Panc1 (cell line): Measurements from ENCODE around the gene ASPSCR1.

Experiments
- CTCF ChIP-seq: fragments of 450-650 bp; IDR thresholded peaks from 2 replicates; pipeline ENCODE4 v1.5.1; 2017; ENCODE audit warnings: mild to moderate bottlenecking
- POLR2AphosphoS5 ChIP-seq: IDR thresholded peaks from 2 replicates; pipeline ENCODE4 v1.6.1; 2012; ENCODE audit warnings: mild to moderate bottlenecking, low read depth, low read length, moderate library complexity
- REST ChIP-seq, 2 experiments: IDR thresholded peaks; 2 replicates each; pipeline ENCODE4 v1.6.1; 2011 to 2012; ENCODE audit warnings: low read depth in 2 of 2, control low read depth in 1 of 2, low read length in 1 of 2, mild to moderate bottlenecking in 1 of 2, moderate library complexity in 1 of 2; ENCODE audit not compliant: insufficient read depth in 1 of 2
- SIN3A ChIP-seq: IDR thresholded peaks from 2 replicates; pipeline ENCODE4 v1.6.1; 2012; ENCODE audit warnings: low read depth, mild to moderate bottlenecking, low read length, moderate library complexity, borderline replicate concordance; ENCODE audit not compliant: insufficient read depth
- TCF7L2 ChIP-seq: IDR thresholded peaks from 2 replicates; pipeline ENCODE4 v1.6.1; 2011; ENCODE audit warnings: mild to moderate bottlenecking, low read depth, low read length, inconsistent platforms

DNA sequence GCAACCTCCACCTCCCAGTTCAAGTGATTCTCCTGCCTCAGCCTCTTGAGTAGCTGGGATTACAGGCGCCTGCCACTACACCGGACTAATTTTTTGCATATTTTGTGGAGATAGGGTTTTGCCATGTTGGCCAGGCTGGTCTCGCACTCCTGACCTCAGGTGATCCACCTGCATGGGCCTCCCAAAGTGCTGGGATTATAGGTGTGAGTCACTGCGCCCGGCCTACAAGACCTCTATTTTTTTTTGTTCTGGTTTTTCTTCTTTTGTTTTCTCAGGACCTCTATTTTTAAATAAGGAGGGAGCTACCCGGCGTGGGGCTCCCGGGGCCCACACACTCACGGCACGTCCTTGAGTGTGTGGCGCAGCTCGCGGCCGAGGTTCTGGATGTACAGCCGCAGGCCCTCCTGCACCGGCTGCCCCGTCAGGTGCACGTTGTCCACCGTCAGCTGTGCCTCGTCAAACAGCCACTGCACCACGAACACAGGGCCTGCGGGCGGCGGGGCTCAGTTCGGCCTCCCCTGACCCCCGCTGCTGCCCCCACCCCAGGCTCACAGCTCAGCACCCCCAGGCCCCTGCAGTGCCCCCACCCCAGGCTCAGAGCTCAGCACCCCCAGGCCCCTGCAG lies 22.3 kb upstream of the ASPSCR1 start:
- TF ChIP-seq CTCF = no peak
- TF ChIP-seq REST (IDR thresholded peaks at IDR 0.05; ENCODE audit: insufficient read depth in 1 of 2, low read depth in 2 of 2, low read length in 1 of 2) = no peak
- TF ChIP-seq TCF7L2 = no peak
- no peak for TF ChIP-seq POLR2AphosphoS5
- no peak for TF ChIP-seq SIN3A
